ENCODE results near the gene SRP14.

GRCh38 chr15:40070608-40071218 is 31.7 kb upstream of the SRP14 start:
- TF ChIP-seq CTCF (IDR thresholded peaks at IDR 0.05 in 2 of 3, conservative IDR thresholded peaks at IDR 0.05 in 1 of 3; ENCODE audit: borderline replicate concordance in 1 of 3, insufficient read depth in 1 of 3, low read depth in 2 of 3, low read length in 2 of 3) (no peak), SRF (IDR thresholded peaks at IDR 0.05; ENCODE audit: low read depth) (no peak), POLR2A (IDR thresholded peaks at IDR 0.05; ENCODE audit: borderline replicate concordance, extremely low read depth, insufficient read depth, insufficient read length) (no peak), ZNF274 (IDR thresholded peaks at IDR 0.05; ENCODE audit: low read depth, low read length) (no peak), REST (IDR thresholded peaks at IDR 0.05; ENCODE audit: low read depth) (no peak), CEBPB (IDR thresholded peaks at IDR 0.05; ENCODE audit: low read depth) (no peak), POLR2AphosphoS5 (IDR thresholded peaks at IDR 0.05; ENCODE audit: low read depth, low read length) (no peak), RAD21 (IDR thresholded peaks at IDR 0.05; ENCODE audit: low read depth) (no peak), YY1 (IDR thresholded peaks at IDR 0.05; ENCODE audit: extremely low read depth, insufficient replicate concordance, low read depth, low read length) (no peak), TCF7L2 (IDR thresholded peaks at IDR 0.05; ENCODE audit: borderline replicate concordance, extremely low read depth, insufficient read depth, insufficient read length) (no peak)
